Sigmoid colon (tissue), 7 donors: ENCODE data around the gene FRAS1. TPM values are rescaled to one million over a fixed set of nuclear protein-coding genes. Genes with fewer than 3 reads are reported as not detected.

Source experiments
- DNase-seq: peaks from one replicate; pipeline ENCODE4 v3.0.0-alpha.2; 2019
- H3K27ac ChIP-seq, 4 donors: fragments of 200-600 bp; sonication (generic); one replicate each; pipeline ENCODE4 v1.5.1; 2016 to 2019; ENCODE audit warnings: mild to moderate bottlenecking in 1 of 4
- H3K27me3 ChIP-seq, 3 donors: fragments of 200-600 bp; sonication (generic); one replicate each; pipeline ENCODE4 v1.5.1; 2019; ENCODE audit warnings: mild to moderate bottlenecking in 1 of 3
- H3K36me3 ChIP-seq, 4 donors: fragments of 200-600 bp; sonication (generic); one replicate each; pipeline ENCODE4 v1.5.1; 2016 to 2019
- H3K4me1 ChIP-seq, 4 donors: fragments of 200-600 bp; sonication (generic); one replicate each; pipeline ENCODE4 v1.5.1; 2017 to 2019
- H3K4me3 ChIP-seq, 4 donors: fragments of 200-600 bp; sonication (generic); one replicate each; pipeline ENCODE4 v1.5.1; 2017 to 2019; ENCODE audit warnings: mild to moderate bottlenecking in 2 of 4, moderate library complexity in 1 of 4
- H3K9me3 ChIP-seq, 4 donors: fragments of 200-600 bp in 3 of 4; sonication (generic) in 3 of 4; one replicate each; pipeline versions ENCODE4 v1.5.1 to v1.6.1; 2013 to 2019
- EP300 ChIP-seq, 4 donors: sonication (generic); formaldehyde crosslinking; IDR thresholded peaks; one replicate each; pipeline ENCODE4 v1.6.1; 2017; ENCODE audit warnings: antibody characterized with exemption in 4 of 4
- POLR2A ChIP-seq, 2 donors: fragments of 450-650 bp; IDR thresholded peaks; one replicate each; pipeline ENCODE4 v1.6.1; 2016; ENCODE audit warnings: antibody characterized with exemption in 2 of 2, mild to moderate bottlenecking in 2 of 2, moderate library complexity in 2 of 2
- POLR2AphosphoS5 ChIP-seq, 4 donors: sonication (generic); formaldehyde crosslinking; IDR thresholded peaks; one replicate each; pipeline ENCODE4 v1.6.1; 2017; ENCODE audit warnings: antibody characterized with exemption in 4 of 4
- WGBS, 2 donors: extraction: QIAGEN DNeasy Blood & Tissue Kit; methylation state at CpG; one replicate each; pipeline ENCODE4 v1.1.7; 2013; 5-methylcytosine and 5-hydroxymethylcytosine counted together
- intact Hi-C: fragments of 100-400 bp; cut with DNase I; formaldehyde crosslinking; loops from one replicate; pipeline ENCODE4 v1.15.1; 2023
- polyA plus RNA-seq, 3 donors: library from polyadenylated mRNA; stranded (reverse); fragments of 200-250 nt; gene quantifications; one replicate each; pipeline ENCODE4 v1.2.3, GENCODE V29; 2013
- total RNA-seq, 4 donors: library from RNA; depleted of rRNA; stranded (reverse); fragments of >200 nt; gene quantifications; one replicate each; pipeline ENCODE4 v1.1.0, GENCODE V29; 2016
- TF ChIP-seq, protein P1 (sequence below), 4 experiments: fragments of 450-650 bp in 3 of 4; fragments of 200-600 bp in 1 of 4; IDR thresholded peaks; one replicate each; pipeline ENCODE4 v1.5.1; 2016 to 2019; ENCODE audit warnings: antibody characterized with exemption in 4 of 4, mild to moderate bottlenecking in 3 of 4, moderate library complexity in 2 of 4
- donor health status: healthy with polysubstance abuse.
- donor health status: Bipolar disorder and iron deficiency.
- donor health status: healthy.

Gene FRAS1
- total and polyA plus RNA-seq, 7 donors = under 0.01 to 22.4 (median 7.4) TPM; not detected in 1

DNA sequence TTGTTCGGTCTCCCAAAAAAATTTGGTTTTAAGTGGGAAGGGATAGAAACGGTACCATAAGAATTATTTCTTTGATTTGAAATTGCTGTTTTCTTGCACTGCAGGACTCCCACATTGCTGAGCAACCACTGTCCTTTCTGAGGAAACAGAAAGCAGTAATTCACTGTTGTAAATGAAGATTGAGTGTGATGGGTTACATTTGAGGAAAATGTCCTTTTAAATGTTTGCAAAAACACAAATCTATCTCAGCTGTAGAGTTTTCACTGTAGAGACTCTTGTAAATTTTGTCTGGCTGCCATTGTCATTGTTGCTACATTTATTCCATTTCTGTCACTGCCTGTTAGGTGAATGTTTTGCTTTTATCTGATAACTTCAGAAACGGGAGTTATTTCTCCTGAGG, 105.2 kb downstream of the FRAS1 start:
- H3K36me3 ChIP-seq = no peaks in the 10 kb centered on the region
- TF ChIP-seq POLR2A (IDR thresholded peaks at IDR 0.05) = no peak
- TF ChIP-seq, protein P1, sequence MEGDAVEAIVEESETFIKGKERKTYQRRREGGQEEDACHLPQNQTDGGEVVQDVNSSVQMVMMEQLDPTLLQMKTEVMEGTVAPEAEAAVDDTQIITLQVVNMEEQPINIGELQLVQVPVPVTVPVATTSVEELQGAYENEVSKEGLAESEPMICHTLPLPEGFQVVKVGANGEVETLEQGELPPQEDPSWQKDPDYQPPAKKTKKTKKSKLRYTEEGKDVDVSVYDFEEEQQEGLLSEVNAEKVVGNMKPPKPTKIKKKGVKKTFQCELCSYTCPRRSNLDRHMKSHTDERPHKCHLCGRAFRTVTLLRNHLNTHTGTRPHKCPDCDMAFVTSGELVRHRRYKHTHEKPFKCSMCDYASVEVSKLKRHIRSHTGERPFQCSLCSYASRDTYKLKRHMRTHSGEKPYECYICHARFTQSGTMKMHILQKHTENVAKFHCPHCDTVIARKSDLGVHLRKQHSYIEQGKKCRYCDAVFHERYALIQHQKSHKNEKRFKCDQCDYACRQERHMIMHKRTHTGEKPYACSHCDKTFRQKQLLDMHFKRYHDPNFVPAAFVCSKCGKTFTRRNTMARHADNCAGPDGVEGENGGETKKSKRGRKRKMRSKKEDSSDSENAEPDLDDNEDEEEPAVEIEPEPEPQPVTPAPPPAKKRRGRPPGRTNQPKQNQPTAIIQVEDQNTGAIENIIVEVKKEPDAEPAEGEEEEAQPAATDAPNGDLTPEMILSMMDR (IDR thresholded peaks at IDR 0.05) = no peak
- TF ChIP-seq POLR2AphosphoS5 (IDR thresholded peaks at IDR 0.05) = no peak
- no peak for TF ChIP-seq EP300 (IDR thresholded peaks at IDR 0.05)
- H3K27ac ChIP-seq = no peak overlapping the region
- 72 to 81% methylated on average over 3 of the region's 3 CpGs for WGBS, 2 donors
- DNase-seq = no peak
- no peak overlapping the region for H3K4me3 ChIP-seq
- no peaks in the 10 kb centered on the region for H3K27me3 ChIP-seq
- H3K4me1 ChIP-seq = no peaks in the 10 kb centered on the region
- intact Hi-C loops = no loop called here
- H3K9me3 ChIP-seq = no peaks in the 10 kb centered on the region

DNA sequence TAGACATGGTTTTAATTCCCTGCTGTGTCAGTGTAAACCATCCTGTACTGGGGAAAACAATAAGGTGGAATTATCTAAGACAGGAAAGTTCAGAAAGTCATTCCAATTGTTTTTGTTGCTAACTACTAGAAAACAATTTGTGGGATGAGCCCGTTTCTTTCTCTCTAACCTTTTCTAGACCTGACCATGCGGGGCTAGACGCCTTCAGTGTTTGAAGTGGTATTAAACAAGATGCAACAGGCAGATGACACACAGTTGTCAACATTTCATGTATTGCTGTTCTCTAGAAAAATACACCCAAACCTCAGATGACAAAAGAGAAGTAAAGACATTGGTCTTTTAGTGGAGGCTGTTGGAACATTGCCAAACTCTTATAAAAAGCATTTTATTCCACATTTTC, 105.7 kb downstream of the FRAS1 start:
- no peaks in the 10 kb centered on the region for H3K36me3 ChIP-seq
- no peak overlapping the region for H3K27ac ChIP-seq
- intact Hi-C loops = no loop called here
- DNase-seq = no peak
- H3K9me3 ChIP-seq = no peaks in the 10 kb centered on the region
- H3K4me3 ChIP-seq = no peak overlapping the region
- 87 to 92% methylated on average over 3 of the region's 3 CpGs for WGBS, 2 donors
- H3K27me3 ChIP-seq = no peaks in the 10 kb centered on the region
- no peaks in the 10 kb centered on the region for H3K4me1 ChIP-seq
- TF ChIP-seq POLR2AphosphoS5 (IDR thresholded peaks at IDR 0.05) (no peak), EP300 (IDR thresholded peaks at IDR 0.05) (no peak), POLR2A (IDR thresholded peaks at IDR 0.05) (no peak)
- TF ChIP-seq, protein P1 (IDR thresholded peaks at IDR 0.05) = no peak

DNA sequence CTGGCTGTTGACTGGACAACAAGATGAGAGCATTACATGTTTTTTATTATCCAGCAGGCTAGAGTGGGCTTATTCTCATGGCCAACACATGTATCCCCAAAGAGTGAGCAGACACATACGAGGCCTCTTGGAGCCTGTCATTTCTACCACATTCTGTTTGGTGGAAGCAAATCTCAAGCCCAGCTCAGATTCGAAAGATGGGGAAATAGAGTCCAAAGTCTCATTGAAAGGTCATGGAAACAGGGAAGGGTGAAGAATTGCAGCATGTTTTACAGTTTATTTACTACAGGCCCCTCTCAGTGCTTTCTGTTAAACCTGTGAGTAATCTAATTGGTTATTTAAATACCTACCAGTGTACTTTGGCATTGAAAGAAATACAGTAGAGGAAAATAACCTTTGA, 108.6 kb downstream of the FRAS1 start:
- TF ChIP-seq, protein P1 (IDR thresholded peaks at IDR 0.05) = no peak
- TF ChIP-seq POLR2AphosphoS5 (IDR thresholded peaks at IDR 0.05) (no peak), POLR2A (IDR thresholded peaks at IDR 0.05) (no peak), EP300 (IDR thresholded peaks at IDR 0.05) (no peak)
- Histone ChIP-seq H3K4me3 (no peak overlapping the region), H3K27me3 (no peaks in the 10 kb centered on the region), H3K9me3 (no peaks in the 10 kb centered on the region), H3K36me3 (no peaks in the 10 kb centered on the region), H3K4me1 (no peaks in the 10 kb centered on the region), H3K27ac (no peak overlapping the region)
- DNase-seq = no peak
- intact Hi-C loops = no loop called here
- WGBS, 2 donors = 68 to 84% methylated on average over 2 of the region's 2 CpGs

DNA sequence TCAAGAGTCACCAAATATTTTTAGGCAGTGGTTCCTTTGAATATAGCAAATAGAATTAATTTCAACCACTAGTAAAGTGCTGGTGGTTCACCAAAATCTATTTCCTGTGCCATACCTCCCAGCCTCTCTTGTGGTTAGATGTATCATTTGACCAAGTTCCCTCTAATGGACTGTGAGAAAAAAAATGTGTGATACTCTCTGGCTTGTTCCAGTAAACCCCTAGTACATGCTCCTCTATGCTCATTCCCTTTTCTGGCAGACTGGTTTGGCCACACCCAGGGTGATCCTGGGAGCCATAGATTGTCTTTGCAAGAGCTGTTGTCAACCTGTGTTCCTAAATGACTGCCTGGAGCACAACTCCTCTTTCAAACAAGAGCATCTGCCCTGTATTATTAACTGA, 109.5 kb downstream of the FRAS1 start:
- H3K9me3 ChIP-seq = no peaks in the 10 kb centered on the region

DNA sequence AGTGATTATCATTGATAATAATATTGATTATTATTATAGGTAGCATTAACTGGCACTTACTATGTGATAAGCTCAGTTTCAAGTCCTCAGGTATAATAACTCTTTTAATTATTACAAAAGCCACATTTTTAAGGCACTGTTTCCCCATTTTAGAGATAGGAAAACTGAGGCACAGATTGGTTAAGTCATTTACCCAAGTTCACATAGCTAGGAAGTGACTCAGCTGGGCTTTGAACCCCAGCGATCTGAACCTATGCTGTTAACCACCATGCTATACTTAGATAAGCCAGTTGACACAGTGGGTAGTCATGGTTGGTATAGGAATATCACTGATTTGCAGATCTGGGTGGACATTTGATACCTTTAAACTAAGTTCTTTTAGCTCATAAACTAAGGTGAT, 110.4 kb downstream of the FRAS1 start:
- DNase-seq = no peak
- TF ChIP-seq EP300 (IDR thresholded peaks at IDR 0.05) = no peak
- no peak for TF ChIP-seq POLR2AphosphoS5 (IDR thresholded peaks at IDR 0.05)
- TF ChIP-seq, protein P1 (IDR thresholded peaks at IDR 0.05) = no peak
- TF ChIP-seq POLR2A (IDR thresholded peaks at IDR 0.05) = no peak
- WGBS, 2 donors = 84 to 93% methylated on average over 1 of the region's 1 CpG

More for the DNA sequence above, 109.5 kb downstream of the FRAS1 start:
- Histone ChIP-seq H3K4me1 (no peaks in the 10 kb centered on the region), H3K4me3 (no peak overlapping the region), H3K27ac (no peak overlapping the region), H3K36me3 (no peaks in the 10 kb centered on the region), H3K27me3 (no peaks in the 10 kb centered on the region)
- intact Hi-C loops = no loop called here
- DNase-seq = no peak
- TF ChIP-seq EP300 (IDR thresholded peaks at IDR 0.05) = no peak
- TF ChIP-seq, protein P1 (IDR thresholded peaks at IDR 0.05) = no peak
- TF ChIP-seq POLR2A (IDR thresholded peaks at IDR 0.05) = no peak
- no peak for TF ChIP-seq POLR2AphosphoS5 (IDR thresholded peaks at IDR 0.05)

More for the DNA sequence above, 110.4 kb downstream of the FRAS1 start:
- no peaks in the 10 kb centered on the region for H3K4me1 ChIP-seq
- no peaks in the 10 kb centered on the region for H3K9me3 ChIP-seq
- no peaks in the 10 kb centered on the region for H3K27me3 ChIP-seq
- no peaks in the 10 kb centered on the region for H3K36me3 ChIP-seq
- intact Hi-C loops = no loop called here
- H3K4me3 ChIP-seq = no peak overlapping the region
- H3K27ac ChIP-seq = no peak overlapping the region
